HAP-1 (cell line): ENCODE data around the gene OARD1.

Experiments
- DNase-seq, 2 experiments: peaks; one replicate each; pipeline ENCODE4 v3.0.0-alpha.2; 2016 to 2020; ENCODE audit warnings: low spot score in 2 of 2
- H3K27me3 ChIP-seq: fragments of 250-450 bp; sonication (Bioruptor Pico); 2 replicates; pipeline ENCODE4 v1.5.1; 2020; ENCODE audit warnings: low read depth, mild to moderate bottlenecking, moderate library complexity
- H3K36me3 ChIP-seq: fragments of 250-450 bp; sonication (Bioruptor Pico); replicated peaks from 2 replicates; pipeline ENCODE4 v1.5.1; 2020; ENCODE audit warnings: mild to moderate bottlenecking
- H3K4me1 ChIP-seq: fragments of 250-450 bp; sonication (Bioruptor Pico); 2 replicates; pipeline ENCODE4 v1.5.1; 2020; ENCODE audit warnings: mild to moderate bottlenecking
- H3K4me3 ChIP-seq: fragments of 250-450 bp; sonication (Bioruptor Pico); 2 replicates; pipeline ENCODE4 v1.5.1; 2020; ENCODE audit warnings: mild to moderate bottlenecking, moderate library complexity
- H3K9me3 ChIP-seq: fragments of 250-450 bp; sonication (Bioruptor Pico); 2 replicates; pipeline ENCODE4 v1.5.1; 2020; ENCODE audit warnings: mild to moderate bottlenecking, moderate library complexity
- in situ Hi-C: fragments of 300-500 bp; cut with MboI; formaldehyde crosslinking; loops from 3 replicates; pipeline ENCODE4 v1.14.3; 2020; ENCODE audit warnings: low sequenced_read_pairs, inconsistent platforms, mixed read lengths

OARD1 gene

GRCh38 chr6:41065550-41066026, 6.6 kb downstream of the OARD1 start:
- no peaks in the 10 kb centered on the region for H3K9me3 ChIP-seq
- no peak overlapping the region for H3K4me3 ChIP-seq
- in situ Hi-C loops = no loop called here
- 0 out of 2 replicates have a peak, but pooled peaks cover under 1% of the 10 kb centered on the region for H3K4me1 ChIP-seq
- no peak for DNase-seq
- H3K27me3 ChIP-seq = no peaks in the 10 kb centered on the region
- H3K36me3 ChIP-seq = peaks cover 26% of the 10 kb centered on the region

- H3K27me3 ChIP-seq = no peaks in the 10 kb centered on the region
Measured at GRCh38 chr6:41064841-41065240, 7.3 kb downstream of the OARD1 start.

GRCh38 chr6:41063884-41064285, 8.3 kb downstream of the OARD1 start:
- Histone ChIP-seq H3K36me3 (peaks cover 22% of the 10 kb centered on the region), H3K4me1 (no peaks in the 10 kb centered on the region), H3K27me3 (no peaks in the 10 kb centered on the region), H3K4me3 (no peak overlapping the region), H3K9me3 (no peaks in the 10 kb centered on the region)
- in situ Hi-C loops = no loop called here
- no peak for DNase-seq

More at GRCh38 chr6:41064841-41065240, 7.3 kb downstream of the OARD1 start:
- Histone ChIP-seq H3K4me3 (no peak overlapping the region), H3K4me1 (no peaks in the 10 kb centered on the region), H3K9me3 (no peaks in the 10 kb centered on the region), H3K36me3 (peaks cover 22% of the 10 kb centered on the region)
- in situ Hi-C loops = no loop called here
- DNase-seq = no peak

- H3K9me3 ChIP-seq = no peaks in the 10 kb centered on the region
- no peak for DNase-seq
- in situ Hi-C loops = no loop called here
- H3K4me1 ChIP-seq = no peaks in the 10 kb centered on the region
- no peaks in the 10 kb centered on the region for H3K27me3 ChIP-seq
- no peak overlapping the region for H3K4me3 ChIP-seq
- peaks cover 16% of the 10 kb centered on the region for H3K36me3 ChIP-seq
Measured at GRCh38 chr6:41062056-41062455, 10.1 kb downstream of the OARD1 start.

GRCh38 chr6:41061196-41061726, 10.9 kb downstream of the OARD1 start:
- Histone ChIP-seq H3K4me3 (no peak overlapping the region), H3K9me3 (no peaks in the 10 kb centered on the region), H3K36me3 (peaks cover 14% of the 10 kb centered on the region), H3K27me3 (no peaks in the 10 kb centered on the region), H3K4me1 (no peaks in the 10 kb centered on the region)
- in situ Hi-C loops = no loop called here
- DNase-seq = no peak

- peaks cover 4% of the 10 kb centered on the region for H3K36me3 ChIP-seq
- no peaks in the 10 kb centered on the region for H3K4me1 ChIP-seq
- no peak overlapping the region for H3K4me3 ChIP-seq
- H3K27me3 ChIP-seq = no peaks in the 10 kb centered on the region
- H3K9me3 ChIP-seq = no peaks in the 10 kb centered on the region
- in situ Hi-C loops = no loop called here
- no peak for DNase-seq
Measured at GRCh38 chr6:41059556-41059955, 12.6 kb downstream of the OARD1 start.

GRCh38 chr6:41058783-41059181, 13.4 kb downstream of the OARD1 start:
- DNase-seq = no peak
- Histone ChIP-seq H3K9me3 (no peaks in the 10 kb centered on the region), H3K4me3 (no peak overlapping the region), H3K4me1 (no peaks in the 10 kb centered on the region), H3K36me3 (no peaks in the 10 kb centered on the region; the same call in 1 of the 2 replicates), H3K27me3 (no peaks in the 10 kb centered on the region)
- in situ Hi-C loops = no loop called here

GRCh38 chr6:41056768-41057490, 15.2 kb downstream of the OARD1 start:
- no peaks in the 10 kb centered on the region for H3K36me3 ChIP-seq
- no peaks in the 10 kb centered on the region for H3K27me3 ChIP-seq
- in situ Hi-C loops = no loop called here
- no peaks in the 10 kb centered on the region for H3K4me1 ChIP-seq
- no peak for DNase-seq
- no peak overlapping the region for H3K4me3 ChIP-seq
- no peaks in the 10 kb centered on the region for H3K9me3 ChIP-seq

- H3K27me3 ChIP-seq = no peaks in the 10 kb centered on the region
- no peak for DNase-seq
- in situ Hi-C loops = no loop called here
- H3K36me3 ChIP-seq = no peaks in the 10 kb centered on the region
- no peaks in the 10 kb centered on the region for H3K9me3 ChIP-seq
- H3K4me3 ChIP-seq = no peak overlapping the region
- H3K4me1 ChIP-seq = no peaks in the 10 kb centered on the region
Measured at GRCh38 chr6:41055149-41055548, 17.0 kb downstream of the OARD1 start.

GRCh38 chr6:41054511-41054910, 17.6 kb downstream of the OARD1 start:
- Histone ChIP-seq H3K4me3 (no peak overlapping the region), H3K27me3 (no peaks in the 10 kb centered on the region), H3K9me3 (no peaks in the 10 kb centered on the region), H3K4me1 (no peaks in the 10 kb centered on the region), H3K36me3 (no peaks in the 10 kb centered on the region)
- no peak for DNase-seq
- in situ Hi-C loops = no loop called here

- no peak for DNase-seq
- in situ Hi-C loops = no loop called here
- H3K36me3 ChIP-seq = no peaks in the 10 kb centered on the region
- H3K9me3 ChIP-seq = no peaks in the 10 kb centered on the region
- no peaks in the 10 kb centered on the region for H3K27me3 ChIP-seq
- H3K4me1 ChIP-seq = no peaks in the 10 kb centered on the region
- no peak within 1 kb of the TSS for H3K4me3 ChIP-seq
Measured at GRCh38 chr6:41053041-41053440, 19.1 kb downstream of the OARD1 start, which contains the start of gene APOBEC2. Gene APOBEC2 (plus strand): TSS chr6:41053202. CDS start chr6:41053348, 146 bp downstream.

- no peak for DNase-seq
- Histone ChIP-seq H3K4me1 (no peaks in the 10 kb centered on the region), H3K36me3 (no peaks in the 10 kb centered on the region), H3K9me3 (no peaks in the 10 kb centered on the region), H3K4me3 (no peak overlapping the region), H3K27me3 (no peaks in the 10 kb centered on the region)
- in situ Hi-C loops = no loop called here
Measured at GRCh38 chr6:41051873-41052272, 20.3 kb downstream of the OARD1 start.

GRCh38 chr6:41050536-41050935, 21.6 kb downstream of the OARD1 start:
- Histone ChIP-seq H3K9me3 (no peaks in the 10 kb centered on the region), H3K36me3 (no peaks in the 10 kb centered on the region), H3K4me1 (no peaks in the 10 kb centered on the region), H3K4me3 (no peak overlapping the region), H3K27me3 (no peaks in the 10 kb centered on the region)
- in situ Hi-C loops = no loop called here
- no peak for DNase-seq

GRCh38 chr6:41049955-41050354, 22.2 kb downstream of the OARD1 start:
- Histone ChIP-seq H3K9me3 (no peaks in the 10 kb centered on the region), H3K36me3 (no peaks in the 10 kb centered on the region), H3K4me1 (no peaks in the 10 kb centered on the region), H3K27me3 (no peaks in the 10 kb centered on the region), H3K4me3 (no peak overlapping the region)
- DNase-seq = no peak
- in situ Hi-C loops = loop anchor here (25.0 kb wide), 1 partner anchor 1713 kb away; no protein-coding TSS in a partner anchor
